GM10248 (cell line): ENCODE measurements around the gene LRFN4.

Source experiments
- CTCF ChIA-PET: fragments of 300-600 bp; sonication (Branson Sonifier 250); formaldehyde crosslinking; extraction: SDS; loops from one replicate; lab custom pipeline; 2021; ENCODE audit warnings: antibody characterized with exemption; lab: Yijun Ruan, JAX
- POLR2A ChIA-PET: fragments of 350-650 bp; sonication (Branson Sonifier 250); formaldehyde crosslinking; extraction: SDS; loops from one replicate; lab custom pipeline; 2020; ENCODE audit warnings: antibody characterized with exemption; lab: Yijun Ruan, JAX
- DNase-seq: peaks from one replicate; pipeline ENCODE4 v3.0.0; 2012; ENCODE audit errors: extremely low spot score
- TF ChIP-seq, protein P1 (sequence below): IDR thresholded peaks from 2 replicates; pipeline ENCODE4 v1.5.1; 2012; ENCODE audit warnings: mild to moderate bottlenecking, low read depth; ENCODE audit errors: extremely low read depth, missing control alignments, control extremely low read depth

The LRFN4 gene

DNA sequence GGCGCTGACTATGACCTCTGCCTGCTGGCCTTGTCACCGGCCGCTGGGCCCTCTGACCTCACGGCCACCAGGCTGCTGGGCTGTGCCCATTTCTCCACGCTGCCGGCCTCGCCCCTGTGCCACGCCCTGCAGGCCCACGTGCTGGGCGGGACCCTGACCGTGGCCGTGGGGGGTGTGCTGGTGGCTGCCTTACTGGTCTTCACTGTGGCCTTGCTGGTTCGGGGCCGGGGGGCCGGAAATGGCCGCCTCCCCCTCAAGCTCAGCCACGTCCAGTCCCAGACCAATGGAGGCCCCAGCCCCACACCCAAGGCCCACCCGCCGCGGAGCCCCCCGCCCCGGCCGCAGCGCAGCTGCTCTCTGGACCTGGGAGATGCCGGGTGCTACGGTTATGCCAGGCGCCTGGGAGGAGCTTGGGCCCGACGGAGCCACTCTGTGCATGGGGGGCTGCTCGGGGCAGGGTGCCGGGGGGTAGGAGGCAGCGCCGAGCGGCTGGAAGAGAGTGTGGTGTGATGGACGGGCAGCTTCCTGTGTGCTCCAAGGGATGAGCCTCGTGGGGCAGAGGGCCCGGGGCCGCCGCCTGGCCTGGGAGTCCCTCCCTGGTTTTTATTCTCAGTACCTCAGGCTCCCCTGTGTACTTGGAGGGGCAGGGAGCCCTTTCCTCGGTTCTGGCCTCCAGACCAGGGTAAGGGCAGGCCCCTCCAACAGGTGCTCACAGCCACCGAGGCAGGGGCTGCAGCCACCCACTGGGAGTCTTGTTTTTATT lies 3.0 kb downstream of the LRFN4 start:
- ChIA-PET POLR2A (no interaction called here), CTCF (interaction anchor here (1.4 kb wide), 1 partner anchor 165 kb away, joined by 3 read pairs; no protein-coding TSS in a partner anchor)
- TF ChIP-seq, protein P1, sequence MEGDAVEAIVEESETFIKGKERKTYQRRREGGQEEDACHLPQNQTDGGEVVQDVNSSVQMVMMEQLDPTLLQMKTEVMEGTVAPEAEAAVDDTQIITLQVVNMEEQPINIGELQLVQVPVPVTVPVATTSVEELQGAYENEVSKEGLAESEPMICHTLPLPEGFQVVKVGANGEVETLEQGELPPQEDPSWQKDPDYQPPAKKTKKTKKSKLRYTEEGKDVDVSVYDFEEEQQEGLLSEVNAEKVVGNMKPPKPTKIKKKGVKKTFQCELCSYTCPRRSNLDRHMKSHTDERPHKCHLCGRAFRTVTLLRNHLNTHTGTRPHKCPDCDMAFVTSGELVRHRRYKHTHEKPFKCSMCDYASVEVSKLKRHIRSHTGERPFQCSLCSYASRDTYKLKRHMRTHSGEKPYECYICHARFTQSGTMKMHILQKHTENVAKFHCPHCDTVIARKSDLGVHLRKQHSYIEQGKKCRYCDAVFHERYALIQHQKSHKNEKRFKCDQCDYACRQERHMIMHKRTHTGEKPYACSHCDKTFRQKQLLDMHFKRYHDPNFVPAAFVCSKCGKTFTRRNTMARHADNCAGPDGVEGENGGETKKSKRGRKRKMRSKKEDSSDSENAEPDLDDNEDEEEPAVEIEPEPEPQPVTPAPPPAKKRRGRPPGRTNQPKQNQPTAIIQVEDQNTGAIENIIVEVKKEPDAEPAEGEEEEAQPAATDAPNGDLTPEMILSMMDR: no peak
- no peak for DNase-seq

DNA sequence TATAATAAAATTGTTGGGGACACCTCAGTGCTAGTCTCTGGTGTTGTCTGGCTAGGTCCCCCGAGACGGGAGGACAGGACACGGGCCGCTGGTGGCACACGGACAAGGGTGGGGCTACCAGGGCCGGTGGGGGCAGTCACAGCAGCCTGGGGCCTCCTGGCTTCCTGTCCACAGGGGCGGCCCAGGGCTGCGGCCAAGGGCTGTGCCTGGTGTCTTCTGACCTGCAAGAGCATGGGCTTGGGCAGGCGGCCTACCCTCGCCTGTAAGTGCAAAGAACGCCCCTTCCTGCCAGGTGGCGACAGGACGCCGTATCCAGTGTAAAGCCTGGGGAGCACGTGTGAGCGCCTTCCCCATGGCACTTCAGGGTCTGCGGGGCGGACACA lies 3.6 kb downstream of the LRFN4 start:
- no peak for DNase-seq
- ChIA-PET CTCF (interaction anchor here (0.9 to 1.4 kb wide), 2 partner anchors 9 to 165 kb away, joined by 3 read pairs; no protein-coding TSS in a partner anchor), POLR2A (no interaction called here)
- TF ChIP-seq, protein P1: no peak

DNA sequence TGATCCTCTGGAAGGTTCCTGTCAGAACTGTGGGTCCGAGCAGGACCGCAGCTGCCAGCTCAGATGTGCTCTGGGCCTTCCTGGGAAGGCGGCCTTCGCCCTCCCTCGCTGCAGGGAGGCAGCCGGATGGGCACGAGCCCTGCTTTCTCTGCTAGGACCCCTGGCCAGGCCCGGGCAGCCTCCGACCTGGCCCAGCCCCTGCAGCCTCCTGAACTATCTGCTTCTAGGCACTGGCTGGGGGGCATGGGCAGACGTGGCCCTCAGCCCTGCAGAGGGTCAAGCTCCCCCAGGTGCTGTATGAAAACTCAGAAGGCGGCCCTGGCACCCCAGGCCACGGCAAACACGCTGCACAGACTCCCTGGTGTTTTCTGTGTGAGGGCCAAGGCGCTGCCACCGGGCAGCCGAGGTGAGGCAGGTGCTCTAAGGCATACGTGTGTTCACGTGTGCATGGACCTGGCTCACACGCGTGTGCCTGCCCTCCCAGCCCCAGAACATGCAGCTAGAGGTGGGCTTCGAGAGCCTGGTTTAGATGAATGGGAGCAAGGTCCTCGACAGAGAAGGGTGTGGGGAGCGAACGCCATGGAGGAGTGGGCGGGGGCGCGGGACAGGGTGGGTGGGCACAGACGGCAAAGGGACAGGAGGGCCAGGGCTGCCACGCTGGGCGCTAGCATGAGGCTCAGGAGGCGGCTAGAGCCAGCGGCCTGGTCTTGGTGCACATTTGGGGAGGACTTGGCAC lies 4.3 kb downstream of the LRFN4 start:
- CTCF ChIA-PET: interaction anchor here (0.9 kb wide), 1 partner anchor 10 kb away, joined by 3 read pairs; no protein-coding TSS in a partner anchor
- TF ChIP-seq, protein P1: no peak
- no peak for DNase-seq
- POLR2A ChIA-PET: no interaction called here

DNA sequence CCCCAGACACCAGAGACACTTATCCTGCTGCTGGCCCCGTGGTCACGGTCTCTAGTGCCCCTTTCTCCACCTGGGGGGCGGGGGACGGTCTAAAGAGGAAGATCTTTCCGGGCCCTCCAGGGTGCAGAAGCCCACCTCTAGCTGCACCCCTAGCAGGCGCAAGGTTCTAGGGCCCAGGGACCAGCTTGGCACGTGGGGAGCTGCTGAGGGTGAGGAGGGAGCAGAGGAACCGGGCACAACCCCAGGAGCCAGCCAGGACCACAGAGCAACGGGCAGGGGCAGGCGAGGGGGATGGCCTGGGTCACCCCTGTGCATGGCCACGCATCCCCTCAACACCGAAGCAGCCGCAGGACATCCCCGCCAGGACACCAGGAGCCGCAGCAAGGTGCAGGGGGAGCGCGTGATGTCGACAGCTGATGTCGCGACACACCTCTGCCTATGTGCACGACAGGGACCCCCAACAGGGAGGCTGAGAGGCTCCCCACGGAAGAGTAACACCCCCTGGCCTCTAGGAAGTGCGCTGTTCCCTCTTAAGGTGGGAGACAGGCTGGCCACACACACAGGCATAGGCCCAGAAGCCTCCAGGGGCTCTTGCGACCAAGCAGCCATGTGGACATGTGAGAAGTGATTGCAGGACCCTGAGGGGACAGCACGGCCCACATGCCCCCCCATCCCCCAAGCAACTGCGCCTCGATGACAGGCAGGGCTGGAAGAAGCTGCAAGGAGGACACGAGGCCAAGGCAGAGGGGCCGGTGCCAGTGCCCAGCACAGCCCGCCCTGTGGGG lies 5.1 kb downstream of the LRFN4 start:
- CTCF ChIA-PET: no interaction called here
- DNase-seq: no peak
- POLR2A ChIA-PET: no interaction called here
- TF ChIP-seq, protein P1: no peak

DNA sequence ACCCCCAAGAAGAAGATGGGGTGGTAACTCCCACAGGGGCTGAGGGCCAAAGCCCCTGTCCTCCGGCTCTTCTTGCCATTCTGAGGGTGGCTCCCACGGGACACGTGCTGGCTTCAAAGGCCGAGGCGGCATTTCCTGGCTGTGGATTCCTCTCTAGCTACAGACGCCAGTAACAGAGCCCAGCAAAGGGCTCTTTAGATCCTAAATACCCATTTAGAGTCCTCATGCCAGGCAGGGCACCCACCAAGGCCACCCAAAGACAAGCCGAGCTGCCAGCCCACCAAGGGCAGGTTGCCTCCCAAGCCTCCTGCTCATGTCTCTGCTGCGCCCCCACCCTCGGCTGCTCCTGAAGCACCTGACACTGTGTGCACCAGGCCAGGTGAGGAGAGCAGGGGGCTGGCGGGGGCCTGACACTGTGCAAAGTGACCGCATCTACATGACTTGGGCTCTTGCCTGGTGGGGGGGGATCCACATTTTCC lies 5.7 kb downstream of the LRFN4 start:
- ChIA-PET CTCF (no interaction called here), POLR2A (no interaction called here)
- TF ChIP-seq, protein P1: no peak
- no peak for DNase-seq

DNA sequence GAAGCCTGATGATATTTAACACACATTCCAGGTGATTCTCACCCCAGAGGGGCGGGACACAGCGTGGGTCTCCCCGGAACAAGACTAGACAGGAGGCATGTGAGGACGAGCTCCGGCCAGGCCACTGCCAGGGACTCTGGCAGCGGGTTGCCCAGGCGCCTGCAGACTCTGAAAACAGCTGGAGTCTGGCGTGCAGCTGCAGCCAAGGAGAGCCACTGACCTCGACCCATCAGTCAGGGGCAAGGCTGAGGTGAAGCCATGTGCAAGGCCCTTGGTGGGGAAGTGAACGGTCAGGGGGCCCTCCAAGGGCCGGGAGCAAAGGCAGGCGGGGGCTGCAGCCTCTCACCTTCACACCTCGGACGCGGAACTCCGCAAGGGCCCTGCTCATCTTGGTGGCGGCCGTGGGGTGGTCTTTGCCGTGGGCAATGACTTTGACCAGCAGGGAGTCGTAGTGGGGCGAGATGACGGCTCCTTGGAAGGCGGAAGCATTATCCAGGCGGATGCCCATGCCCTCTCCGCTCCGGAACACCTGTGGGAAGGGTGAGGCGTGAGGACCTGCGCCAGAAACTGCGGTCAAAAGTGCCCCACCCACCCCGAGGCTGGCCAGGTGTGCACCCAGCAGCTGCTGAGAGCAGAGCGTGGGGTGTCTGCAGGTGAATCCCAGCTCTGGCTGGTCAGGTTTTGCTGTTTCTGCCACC lies 6.7 kb downstream of the LRFN4 start:
- TF ChIP-seq, protein P1: no peak
- POLR2A ChIA-PET: no interaction called here
- CTCF ChIA-PET: no interaction called here
- DNase-seq: no peak
